ENCODE data around the gene PARVG. TPM values are rescaled to one million over a fixed set of nuclear protein-coding genes. Genes with fewer than 3 reads are reported as not detected.

PARVG gene
- total RNA-seq, 1 experiment from 2014 or later: 13.9 TPM

DNA sequence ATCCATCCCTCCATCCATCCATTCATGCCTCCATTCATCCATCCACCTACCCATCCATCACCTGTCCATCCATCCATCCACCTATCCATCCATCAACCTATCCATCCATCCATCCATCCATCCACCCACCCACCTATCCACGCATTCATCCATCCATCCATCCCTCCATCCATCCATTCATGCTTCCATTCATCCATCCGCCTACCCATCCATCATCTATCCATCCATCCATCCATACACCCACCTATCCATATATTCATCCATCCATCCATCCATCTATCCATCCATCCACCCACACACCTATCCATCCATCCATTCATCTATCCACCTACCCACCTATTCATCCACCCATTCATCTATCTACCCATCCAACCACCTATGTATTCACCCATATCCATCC lies 13.8 kb downstream of the PARVG start:
- Histone ChIP-seq H3K27ac (ENCODE audit: low read depth, low read length, poor library complexity, severe bottlenecking) (no peak overlapping the region), H3K36me3 (ENCODE audit: insufficient read depth, low read length, poor library complexity, severe bottlenecking) (no peaks in the 10 kb centered on the region), H3K27me3 (replicated peaks; ENCODE audit: insufficient read depth, low read depth, low read length, poor library complexity) (no peaks in the 10 kb centered on the region), H3K4me1 (ENCODE audit: insufficient read depth, low read length, poor library complexity, severe bottlenecking) (no peaks in the 10 kb centered on the region), H3K9me3 (ENCODE audit: low read depth, low read length, poor library complexity, severe bottlenecking) (no peaks in the 10 kb centered on the region), H3K4me3 (ENCODE audit: low read depth, low read length, poor library complexity, severe bottlenecking) (no peak overlapping the region)
- TF ChIP-seq, protein P1, sequence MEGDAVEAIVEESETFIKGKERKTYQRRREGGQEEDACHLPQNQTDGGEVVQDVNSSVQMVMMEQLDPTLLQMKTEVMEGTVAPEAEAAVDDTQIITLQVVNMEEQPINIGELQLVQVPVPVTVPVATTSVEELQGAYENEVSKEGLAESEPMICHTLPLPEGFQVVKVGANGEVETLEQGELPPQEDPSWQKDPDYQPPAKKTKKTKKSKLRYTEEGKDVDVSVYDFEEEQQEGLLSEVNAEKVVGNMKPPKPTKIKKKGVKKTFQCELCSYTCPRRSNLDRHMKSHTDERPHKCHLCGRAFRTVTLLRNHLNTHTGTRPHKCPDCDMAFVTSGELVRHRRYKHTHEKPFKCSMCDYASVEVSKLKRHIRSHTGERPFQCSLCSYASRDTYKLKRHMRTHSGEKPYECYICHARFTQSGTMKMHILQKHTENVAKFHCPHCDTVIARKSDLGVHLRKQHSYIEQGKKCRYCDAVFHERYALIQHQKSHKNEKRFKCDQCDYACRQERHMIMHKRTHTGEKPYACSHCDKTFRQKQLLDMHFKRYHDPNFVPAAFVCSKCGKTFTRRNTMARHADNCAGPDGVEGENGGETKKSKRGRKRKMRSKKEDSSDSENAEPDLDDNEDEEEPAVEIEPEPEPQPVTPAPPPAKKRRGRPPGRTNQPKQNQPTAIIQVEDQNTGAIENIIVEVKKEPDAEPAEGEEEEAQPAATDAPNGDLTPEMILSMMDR (conservative IDR thresholded peaks at IDR 0.05; ENCODE audit: low read depth, low read length): no peak
- no peak for TF ChIP-seq EZH2 (IDR thresholded peaks at IDR 0.05; ENCODE audit: borderline replicate concordance, low read depth, low read length, poor library complexity, severe bottlenecking)
- POLR2A ChIA-PET (ENCODE audit: low non-redundant PET): no interaction called here
- CTCF ChIA-PET: no interaction called here
- no peak for DNase-seq (ENCODE audit: low spot score)
- intact Hi-C loops (cut with micrococcal nuclease; ENCODE audit: unreplicated experiment): no loop called here
- no TSS peak for BruUV-seq (replicated peaks)

DNA sequence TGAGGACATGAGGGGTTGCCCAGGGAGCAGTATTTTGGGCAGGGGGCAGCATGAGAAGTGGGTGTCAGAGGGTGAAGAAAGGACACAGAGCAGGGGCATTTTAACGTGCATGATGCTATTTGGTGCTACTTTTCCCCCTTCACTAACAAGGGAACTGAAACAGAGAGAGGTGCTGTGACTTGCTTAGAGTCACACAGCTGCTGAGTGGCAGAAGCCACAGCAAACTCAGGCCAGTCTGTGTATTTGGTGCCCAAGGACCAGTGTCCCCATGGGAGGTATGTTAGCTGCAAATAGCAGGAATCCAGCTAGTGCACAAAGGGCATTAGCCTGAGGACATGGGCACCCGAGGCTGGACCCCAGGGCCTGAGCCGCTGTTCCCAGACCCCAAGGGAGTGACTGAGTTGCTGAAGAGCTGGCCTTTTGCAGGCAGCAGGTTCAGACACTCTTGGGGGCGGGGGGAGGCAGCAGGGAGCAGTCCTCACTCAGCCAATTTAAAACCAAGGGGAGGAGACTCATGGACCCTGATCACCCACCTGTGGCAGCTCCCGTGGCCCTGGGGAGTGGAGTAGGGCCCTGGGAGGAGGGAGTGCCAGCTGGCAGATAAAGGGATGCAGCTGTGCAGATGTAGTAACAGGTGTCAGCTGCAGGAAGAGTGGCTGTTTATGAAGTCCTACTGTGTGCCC lies 14.6 kb downstream of the PARVG start:
- no peaks in the 10 kb centered on the region for H3K4me1 ChIP-seq (ENCODE audit: insufficient read depth, low read length, poor library complexity, severe bottlenecking)
- H3K27ac ChIP-seq (ENCODE audit: low read depth, low read length, poor library complexity, severe bottlenecking): no peak overlapping the region
- H3K9me3 ChIP-seq (ENCODE audit: low read depth, low read length, poor library complexity, severe bottlenecking): no peaks in the 10 kb centered on the region
- ChIA-PET CTCF (no interaction called here), POLR2A (ENCODE audit: low non-redundant PET) (no interaction called here)
- no peaks in the 10 kb centered on the region for H3K27me3 ChIP-seq (replicated peaks; ENCODE audit: insufficient read depth, low read depth, low read length, poor library complexity)
- DNase-seq (ENCODE audit: low spot score): no peak
- TF ChIP-seq, protein P1 (conservative IDR thresholded peaks at IDR 0.05; ENCODE audit: low read depth, low read length): no peak
- TF ChIP-seq EZH2 (IDR thresholded peaks at IDR 0.05; ENCODE audit: borderline replicate concordance, low read depth, low read length, poor library complexity, severe bottlenecking): no peak
- intact Hi-C loops (cut with micrococcal nuclease; ENCODE audit: unreplicated experiment): no loop called here
- H3K4me3 ChIP-seq (ENCODE audit: low read depth, low read length, poor library complexity, severe bottlenecking): no peak overlapping the region
- no TSS peak for BruUV-seq (replicated peaks)
- no peaks in the 10 kb centered on the region for H3K36me3 ChIP-seq (ENCODE audit: insufficient read depth, low read length, poor library complexity, severe bottlenecking)

DNA sequence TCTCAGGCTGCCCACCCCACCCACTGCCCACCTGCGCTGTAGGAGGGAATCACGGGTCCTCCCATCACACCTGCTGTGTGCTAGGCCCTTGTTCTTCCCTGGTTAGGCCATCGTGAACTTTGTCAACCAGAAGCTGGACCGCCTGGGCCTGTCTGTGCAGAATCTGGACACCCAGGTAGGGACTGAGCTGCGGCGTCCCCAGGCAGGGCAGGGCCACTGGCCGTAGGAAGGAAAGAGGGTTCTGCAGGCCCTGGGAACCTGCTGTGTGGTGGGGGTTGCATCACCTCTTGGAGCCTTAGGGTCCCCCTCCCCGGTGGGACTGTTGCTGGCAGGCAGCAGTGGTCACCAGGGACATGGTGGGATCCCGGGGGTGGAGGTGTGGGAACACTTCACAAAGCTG lies 15.5 kb downstream of the PARVG start:
- no peak overlapping the region for H3K4me3 ChIP-seq (ENCODE audit: low read depth, low read length, poor library complexity, severe bottlenecking)
- BruUV-seq (replicated peaks): no TSS peak
- intact Hi-C loops (cut with micrococcal nuclease; ENCODE audit: unreplicated experiment): no loop called here
- no peaks in the 10 kb centered on the region for H3K9me3 ChIP-seq (ENCODE audit: low read depth, low read length, poor library complexity, severe bottlenecking)
- no peak overlapping the region for H3K27ac ChIP-seq (ENCODE audit: low read depth, low read length, poor library complexity, severe bottlenecking)
- no peaks in the 10 kb centered on the region for H3K4me1 ChIP-seq (ENCODE audit: insufficient read depth, low read length, poor library complexity, severe bottlenecking)
- H3K36me3 ChIP-seq (ENCODE audit: insufficient read depth, low read length, poor library complexity, severe bottlenecking): no peaks in the 10 kb centered on the region
- ChIA-PET CTCF (no interaction called here), POLR2A (ENCODE audit: low non-redundant PET) (no interaction called here)
- TF ChIP-seq, protein P1 (conservative IDR thresholded peaks at IDR 0.05; ENCODE audit: low read depth, low read length): no peak
- TF ChIP-seq EZH2 (IDR thresholded peaks at IDR 0.05; ENCODE audit: borderline replicate concordance, low read depth, low read length, poor library complexity, severe bottlenecking): no peak
- no peak for DNase-seq (ENCODE audit: low spot score)
- H3K27me3 ChIP-seq (replicated peaks; ENCODE audit: insufficient read depth, low read depth, low read length, poor library complexity): no peaks in the 10 kb centered on the region

Data from A673 (cell line).